SK-N-MC (cell line): Measurements from ENCODE around the gene TIGAR.

Source experiments
- EZH2 ChIP-seq: fragments of 200-600 bp; sonication (generic); IDR thresholded peaks from one replicate; pipeline ENCODE4 v1.6.1; 2017; ENCODE audit warnings: antibody characterized with exemption
- FOXP2 ChIP-seq: optimal IDR thresholded peaks from 2 replicates; pipeline ENCODE3; 2011; ENCODE audit warnings: mild to moderate bottlenecking, moderate library complexity; ENCODE audit not compliant: insufficient read depth; ENCODE audit errors: extremely low read length, control extremely low read depth
- POLR2AphosphoS5 ChIP-seq: IDR thresholded peaks from 2 replicates; pipeline ENCODE4 v1.6.1; 2012; ENCODE audit warnings: mild to moderate bottlenecking, low read depth, low read length, borderline replicate concordance

DNA sequence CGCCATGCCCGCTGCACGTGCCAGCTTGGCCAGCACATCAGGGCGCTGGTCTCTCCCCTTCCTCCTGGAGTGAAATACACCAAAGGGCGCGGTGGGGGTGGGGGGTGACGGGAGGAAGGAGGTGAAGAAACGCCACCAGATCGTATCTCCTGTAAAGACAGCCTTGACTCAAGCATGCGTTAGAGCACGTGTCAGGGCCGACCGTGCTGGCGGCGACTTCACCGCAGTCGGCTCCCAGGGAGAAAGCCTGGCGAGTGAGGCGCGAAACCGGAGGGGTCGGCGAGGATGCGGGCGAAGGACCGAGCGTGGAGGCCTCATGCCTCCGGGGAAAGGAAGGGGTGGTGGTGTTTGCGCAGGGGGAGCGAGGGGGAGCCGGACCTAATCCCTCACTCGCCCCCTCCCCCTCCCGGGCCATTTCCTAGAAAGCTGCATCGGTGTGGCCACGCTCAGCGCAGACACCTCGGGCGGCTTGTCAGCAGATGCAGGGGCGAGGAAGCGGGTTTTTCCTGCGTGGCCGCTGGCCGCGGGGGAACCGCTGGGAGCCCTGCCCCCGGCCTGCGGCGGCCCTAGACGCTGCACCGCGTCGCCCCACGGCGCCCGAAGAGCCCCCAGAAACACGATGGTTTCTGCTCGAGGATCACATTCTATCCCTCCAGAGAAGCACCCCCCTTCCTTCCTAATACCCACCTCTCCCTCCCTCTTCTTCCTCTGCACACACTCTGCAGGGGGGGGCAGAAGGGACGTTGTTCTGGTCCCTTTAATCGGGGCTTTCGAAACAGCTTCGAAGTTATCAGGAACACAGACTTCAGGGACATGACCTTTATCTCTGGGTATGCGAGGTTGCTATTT lies 48.4 kb upstream of the TIGAR start:
- peak; percentile 66; the same call in 1 of the 2 replicates for TF ChIP-seq POLR2AphosphoS5
- no peak for TF ChIP-seq EZH2
- no peak for TF ChIP-seq FOXP2
